Adipocyte (in vitro differentiated cells): ENCODE measurements around the gene CCDC102B.
A peak's percentile ranks its signal among the peaks of the same experiment; 100 is the strongest.

Source experiments
- DNase-seq: peaks from one replicate; pipeline ENCODE4 v3.0.0-alpha.2; 2015; ENCODE audit warnings: low read depth
- H3K27me3 ChIP-seq: replicated peaks from 2 replicates; pipeline ENCODE4 v1.7.0; 2013; ENCODE audit warnings: mild to moderate bottlenecking, low read length, moderate library complexity; ENCODE audit not compliant: control insufficient read depth, insufficient read depth
- H3K36me3 ChIP-seq: 2 replicates; pipeline ENCODE4 v1.7.0; 2013; ENCODE audit warnings: low read length, mild to moderate bottlenecking, moderate library complexity; ENCODE audit not compliant: control insufficient read depth, insufficient read depth, severe bottlenecking
- H3K4me1 ChIP-seq: 2 replicates; pipeline ENCODE4 v1.7.0; 2013; ENCODE audit warnings: mild to moderate bottlenecking, low read length, moderate library complexity; ENCODE audit not compliant: control insufficient read depth, insufficient read depth
- H3K4me3 ChIP-seq: 2 replicates; pipeline ENCODE4 v1.7.0; 2013; ENCODE audit warnings: mild to moderate bottlenecking, low read length, moderate library complexity
- H3K9ac ChIP-seq: 2 replicates; pipeline ENCODE4 v1.7.0; 2013; ENCODE audit warnings: mild to moderate bottlenecking, low read length, moderate library complexity
- H3K9me3 ChIP-seq: 2 replicates; pipeline ENCODE4 v1.7.0; 2013; ENCODE audit warnings: mild to moderate bottlenecking, low read length, moderate library complexity; ENCODE audit not compliant: control insufficient read depth

The CCDC102B gene

DNA sequence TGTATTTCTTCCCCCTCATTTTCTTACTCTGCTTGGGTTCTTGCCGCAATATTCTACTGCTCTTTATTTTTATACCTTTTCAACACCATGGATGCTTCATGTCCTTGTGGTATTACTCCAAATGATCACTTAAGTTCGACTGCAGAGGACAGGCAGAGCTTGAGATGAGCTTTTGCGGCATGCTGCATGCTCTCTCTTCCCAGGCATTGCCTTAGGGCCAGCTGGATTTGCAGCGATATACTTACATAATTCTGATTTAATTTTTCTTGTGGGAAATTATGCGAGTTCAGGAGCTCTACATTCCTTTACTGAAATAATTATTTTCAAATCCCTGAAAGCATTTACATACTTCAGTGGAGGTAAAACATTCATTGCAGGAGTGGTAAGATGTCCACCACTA is 288.1 kb downstream of the CCDC102B start:
- H3K9ac ChIP-seq, result no peak overlapping the region
- H3K27me3 ChIP-seq, result no peaks in the 10 kb centered on the region
- H3K9me3 ChIP-seq, result no peaks in the 10 kb centered on the region
- no peaks in the 10 kb centered on the region for H3K4me1 ChIP-seq
- H3K4me3 ChIP-seq, result no peak overlapping the region
- no peak for DNase-seq
- H3K36me3 ChIP-seq, result no peaks in the 10 kb centered on the region

- peak; percentile 3 for DNase-seq
- H3K36me3 ChIP-seq, result no peaks in the 10 kb centered on the region
- no peak overlapping the region for H3K4me3 ChIP-seq
- H3K27me3 ChIP-seq, result no peaks in the 10 kb centered on the region
- H3K9me3 ChIP-seq, result no peaks in the 10 kb centered on the region
- H3K4me1 ChIP-seq, result no peaks in the 10 kb centered on the region
- no peak overlapping the region for H3K9ac ChIP-seq
These were observed 291.1 kb downstream of the CCDC102B start for GRCh38 chr18:69088973-69089372.

DNA sequence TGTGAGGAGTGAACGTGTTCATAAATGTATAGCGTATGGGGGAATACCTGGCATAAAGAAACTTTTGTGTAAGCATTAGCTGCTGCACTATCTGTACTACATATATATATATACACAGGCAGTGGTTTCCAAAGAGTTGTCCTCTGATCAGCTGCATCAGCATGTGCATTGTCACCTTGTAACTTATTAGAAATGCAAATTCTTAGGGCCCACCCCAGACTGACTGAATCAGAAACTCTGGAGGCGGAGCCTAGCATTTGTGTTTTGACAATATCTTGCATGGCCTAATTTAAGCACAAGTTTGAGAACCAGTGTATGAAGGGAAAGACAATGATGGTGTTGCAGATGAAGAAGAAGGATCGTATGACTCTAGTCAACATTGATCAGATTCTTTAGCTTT is 299.5 kb downstream of the CCDC102B start:
- Histone ChIP-seq H3K9me3 (no peaks in the 10 kb centered on the region), H3K4me3 (no peak overlapping the region), H3K27me3 (no peaks in the 10 kb centered on the region), H3K4me1 (no peaks in the 10 kb centered on the region), H3K36me3 (no peaks in the 10 kb centered on the region), H3K9ac (no peak overlapping the region)
- no peak for DNase-seq

DNA sequence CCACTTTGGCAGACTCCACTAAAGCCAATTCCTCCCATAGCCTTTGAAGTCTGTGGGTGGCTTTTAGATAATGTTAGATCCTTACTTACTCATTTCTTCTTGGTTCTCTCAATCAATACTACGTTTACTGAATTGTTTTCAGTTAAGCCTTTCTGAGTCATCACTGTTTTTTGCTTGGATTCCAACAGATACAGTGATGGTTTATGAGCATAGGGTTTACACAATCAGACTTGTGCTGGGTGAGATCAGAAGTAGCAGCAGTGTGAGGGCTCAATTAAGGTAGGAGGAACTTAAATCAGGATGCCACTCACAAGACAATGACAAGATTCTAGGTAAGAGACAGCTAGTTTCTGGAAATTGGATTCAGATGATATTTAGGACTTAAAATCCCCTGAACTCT is 305.1 kb downstream of the CCDC102B start:
- no peaks in the 10 kb centered on the region for H3K36me3 ChIP-seq
- peak; percentile 53 for DNase-seq
- no peaks in the 10 kb centered on the region for H3K4me1 ChIP-seq
- H3K4me3 ChIP-seq, result no peak overlapping the region
- H3K27me3 ChIP-seq, result no peaks in the 10 kb centered on the region
- no peaks in the 10 kb centered on the region for H3K9me3 ChIP-seq
- H3K9ac ChIP-seq, result no peak overlapping the region
